Endothelial cell of umbilical vein (primary cell): ENCODE measurements around the gene CLTB. TPM values are rescaled to one million over a fixed set of nuclear protein-coding genes. Genes with fewer than 3 reads are reported as not detected.
A peak's percentile ranks its signal among the peaks of the same experiment; 100 is the strongest.

Source experiments
- BruUV-seq: library from RNA; stranded (reverse); fragments of 400-500 nt; replicated peaks from 2 replicates; lab custom pipeline; 2021; lab: Mats Ljungman, UMichigan
- CTCF ChIA-PET: fragments of 300-600, 350-600 bp; sonication (Branson Sonifier 250); formaldehyde crosslinking; loops from one replicate; lab custom pipeline; 2021; ENCODE audit warnings: antibody characterized with exemption, inconsistent platforms; lab: Charles Lee
- POLR2A ChIA-PET: fragments of 300-600, 350-600 bp; sonication (Branson Sonifier 250); formaldehyde crosslinking; loops from one replicate; lab custom pipeline; 2021; ENCODE audit warnings: antibody characterized with exemption, inconsistent platforms; lab: Charles Lee
- DNase-seq: peaks from one replicate; pipeline ENCODE4 v3.0.0-alpha.2; 2011; ENCODE audit warnings: low read depth, low spot score
- FAIRE-seq: peaks from 2 replicates; lab custom pipeline; 2011; peaks lifted over from hg19 to GRCh38; lab: Jason Lieb, UNC
- H2AFZ ChIP-seq: 2 replicates; pipeline ENCODE4 v1.6.0; 2012; ENCODE audit warnings: low read depth, low read length, control low read depth, inconsistent platforms
- H3K27ac ChIP-seq: 2 replicates; pipeline ENCODE4 v1.5.1; 2011; ENCODE audit warnings: low read depth, mild to moderate bottlenecking, control low read depth, low read length, moderate library complexity; ENCODE audit not compliant: insufficient read depth
- H3K27me3 ChIP-seq, 2 experiments: 2 replicates each; pipeline versions ENCODE4 v1.6.0 to v1.6.1; 2011; ENCODE audit warnings: low read length in 2 of 2, mixed read lengths in 1 of 2; ENCODE audit not compliant: control insufficient read depth in 2 of 2, insufficient read depth in 2 of 2
- H3K36me3 ChIP-seq, 2 experiments: 2 replicates in 1 of 2; 3 replicates in 1 of 2; pipeline ENCODE4 v1.5.1; 2011; ENCODE audit warnings: low read length in 2 of 2, mild to moderate bottlenecking in 1 of 2, moderate library complexity in 1 of 2; ENCODE audit not compliant: control insufficient read depth in 2 of 2, insufficient read depth in 2 of 2; ENCODE audit errors: extremely low read depth in 1 of 2
- H3K4me1 ChIP-seq: 3 replicates; pipeline ENCODE4 v1.5.1; 2011; ENCODE audit warnings: mild to moderate bottlenecking, low read length; ENCODE audit not compliant: control insufficient read depth, insufficient read depth; ENCODE audit errors: extremely low read depth
- H3K4me2 ChIP-seq: 2 replicates; pipeline ENCODE4 v1.6.1; 2011; ENCODE audit warnings: low read length, control low read depth, mixed read lengths; ENCODE audit not compliant: insufficient read depth
- H3K4me3 ChIP-seq, 3 experiments: fragments of 200-600 bp in 1 of 3; sonication (generic), shearing (Covaris generic) in 1 of 3; replicated peaks in 1 of 3; 2 replicates each; pipeline ENCODE4 v1.5.1; 2011 to 2016; ENCODE audit warnings: control low read depth in 3 of 3, low read length in 3 of 3, mild to moderate bottlenecking in 2 of 3, inconsistent platforms in 1 of 3, low read depth in 1 of 3, moderate library complexity in 1 of 3; ENCODE audit not compliant: insufficient read depth in 1 of 3
- H3K79me2 ChIP-seq: 2 replicates; pipeline ENCODE4 v1.6.0; 2012; ENCODE audit warnings: low read length, inconsistent platforms; ENCODE audit not compliant: control insufficient read depth, insufficient read depth
- H3K9ac ChIP-seq: replicated peaks from 2 replicates; pipeline ENCODE3; 2011; ENCODE audit warnings: low read length, control low read depth; ENCODE audit not compliant: insufficient read depth; ENCODE audit errors: extremely low read depth
- H3K9me1 ChIP-seq: replicated peaks from 3 replicates; pipeline ENCODE4 v1.6.0; 2011; ENCODE audit warnings: mild to moderate bottlenecking, low read length; ENCODE audit not compliant: control insufficient read depth, insufficient read depth; ENCODE audit errors: extremely low read depth
- H3K9me3 ChIP-seq: replicated peaks from 2 replicates; pipeline ENCODE4 v1.5.1; 2012; ENCODE audit warnings: low read length, inconsistent platforms; ENCODE audit not compliant: control insufficient read depth, insufficient read depth
- H4K20me1 ChIP-seq: replicated peaks from 2 replicates; pipeline ENCODE3; 2011; ENCODE audit warnings: mild to moderate bottlenecking, low read length; ENCODE audit not compliant: control insufficient read depth, insufficient read depth; ENCODE audit errors: extremely low read depth
- CTCF ChIP-seq, 2 donors: IDR thresholded peaks; 1 replicate in 1 of 2; 2 replicates in 1 of 2; pipeline ENCODE4 v1.5.1; 2011; ENCODE audit warnings: low read length in 2 of 2, mild to moderate bottlenecking in 2 of 2, moderate library complexity in 2 of 2, control low read depth in 1 of 2, inconsistent platforms in 1 of 2, low read depth in 1 of 2; ENCODE audit not compliant: insufficient read depth in 1 of 2; ENCODE audit errors: extremely low read depth in 1 of 2
- EZH2 ChIP-seq: IDR thresholded peaks from 2 replicates; pipeline ENCODE4 v1.6.1; 2012; ENCODE audit warnings: borderline replicate concordance, low read depth, mild to moderate bottlenecking, moderate library complexity, low read length, inconsistent platforms; ENCODE audit not compliant: severe bottlenecking
- FOS ChIP-seq: IDR thresholded peaks from 2 replicates; pipeline ENCODE4 v1.6.1; 2011; ENCODE audit warnings: mild to moderate bottlenecking, low read length, moderate library complexity, borderline replicate concordance; ENCODE audit not compliant: insufficient read depth
- GATA2 ChIP-seq: IDR thresholded peaks from 2 replicates; pipeline ENCODE4 v1.7.0; 2011; ENCODE audit warnings: low read depth, mild to moderate bottlenecking, moderate library complexity, mixed read lengths, low read length; ENCODE audit not compliant: insufficient read length, insufficient read depth
- JUN ChIP-seq: IDR thresholded peaks from 2 replicates; pipeline ENCODE4 v1.6.1; 2011; ENCODE audit warnings: borderline replicate concordance, low read depth; ENCODE audit not compliant: insufficient read length, insufficient read depth
- MYC ChIP-seq: IDR thresholded peaks from one replicate; pipeline ENCODE4 v1.6.1; 2011; ENCODE audit warnings: mild to moderate bottlenecking, low read depth, low read length
- POLR2A ChIP-seq: IDR thresholded peaks from 2 replicates; pipeline ENCODE4 v1.6.1; 2012; ENCODE audit warnings: low read depth, mild to moderate bottlenecking, control low read depth, low read length
- POLR2AphosphoS5 ChIP-seq: IDR thresholded peaks from 2 replicates; pipeline ENCODE4 v1.6.1; 2012; ENCODE audit warnings: low read depth, mild to moderate bottlenecking, control low read depth, low read length, moderate library complexity; ENCODE audit not compliant: insufficient read depth
- dilution Hi-C: fragments of 300-500 bp; cut with MboI; formaldehyde crosslinking; loops from one replicate; pipeline ENCODE4 v1.15.0; 2019; ENCODE audit warnings: low sequenced_read_pairs; ENCODE audit not compliant: extremely low pct_ligation_motif_present
- intact Hi-C: fragments of 100-400 bp; cut with micrococcal nuclease; formaldehyde crosslinking; loops from one replicate; pipeline ENCODE4 v1.10.0; 2022
- polyA plus RNA-seq, 4 experiments: library from polyadenylated mRNA; depleted of rRNA in 3 of 4; stranded (reverse) in 3 of 4; unstranded in 1 of 4; fragments of >200 nt; gene quantifications; 2 replicates each; pipeline versions ENCODE4 v1.2.1 to v1.2.3, GENCODE V29; 2011 to 2012; ENCODE audit warnings: missing spikeins in 1 of 4
- total RNA-seq: library from RNA; stranded (reverse); gene quantifications from 2 replicates; pipeline ENCODE4 v1.2.3, GENCODE V29; 2021
- TF ChIP-seq, protein P1 (sequence below): IDR thresholded peaks from 2 replicates; pipeline ENCODE4 v1.6.1; 2011; ENCODE audit not compliant: insufficient read depth, insufficient read length

Gene CLTB
- total and polyA plus RNA-seq, 2 donors (not counting 3 experiments of a cell fraction or from before 2014, with no cell fraction given) = 73.2 to 111 TPM

DNA sequence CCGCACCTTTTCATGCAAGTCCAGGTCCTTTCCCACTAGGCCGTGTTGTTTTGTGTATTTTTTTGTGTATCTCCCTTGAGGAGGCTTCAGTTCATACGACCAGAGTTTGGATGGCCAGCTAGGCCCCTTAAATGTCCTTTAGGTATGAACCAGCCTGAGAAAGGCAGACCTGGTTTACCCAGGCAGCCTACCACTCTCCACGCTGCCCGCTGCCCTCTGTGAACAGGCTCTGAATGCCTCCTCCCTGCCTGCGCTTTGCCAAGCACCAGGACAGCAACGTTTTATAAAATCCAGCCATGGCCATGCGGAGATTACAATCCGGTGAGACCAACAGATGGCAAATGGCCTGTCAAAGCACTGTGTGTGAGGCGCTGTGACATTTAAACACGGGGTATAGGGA, 626 bp upstream of the CLTB start:
- Histone ChIP-seq H3K4me1 (peaks cover 12% of the 10 kb centered on the region), H4K20me1 (no peaks in the 10 kb centered on the region), H3K9me3 (no peaks in the 10 kb centered on the region), H3K27me3 (no peaks in the 10 kb centered on the region), H3K4me3 (no peak overlapping the region), H3K27ac (no peak overlapping the region), H3K36me3 (no peaks in the 10 kb centered on the region), H3K4me2 (peak overlapping the region; percentile 7), H3K9me1 (no peaks in the 10 kb centered on the region), H2AFZ (peak overlapping the region; percentile 84), H3K79me2 (peaks cover 13% of the 10 kb centered on the region), H3K9ac (no peak overlapping the region)
- intact Hi-C loops = loop anchor here (1.0 to 5.0 kb wide), 9 partner anchors 19 to 180 kb away; partner anchors contain the start of genes FAF2 and RNF44
- DNase-seq (no peak), FAIRE-seq (no peak)
- POLR2A ChIA-PET = interaction anchor here (1.4 kb wide), 1 partner anchor 31 kb away, joined by 4 read pairs; the partner anchor contains the start of gene FAF2
- BruUV-seq = no TSS peak
- no peak for TF ChIP-seq GATA2
- no peak for TF ChIP-seq CTCF (IDR thresholded peaks at IDR 0.05; ENCODE audit: extremely low read depth in 1 of 2, insufficient read depth in 1 of 2, low read depth in 1 of 2, low read length in 2 of 2)
- TF ChIP-seq FOS = no peak
- TF ChIP-seq MYC = no peak
- no peak for TF ChIP-seq POLR2AphosphoS5
- TF ChIP-seq, protein P1, sequence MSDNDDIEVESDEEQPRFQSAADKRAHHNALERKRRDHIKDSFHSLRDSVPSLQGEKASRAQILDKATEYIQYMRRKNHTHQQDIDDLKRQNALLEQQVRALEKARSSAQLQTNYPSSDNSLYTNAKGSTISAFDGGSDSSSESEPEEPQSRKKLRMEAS = no peak
- no peak for TF ChIP-seq EZH2
- TF ChIP-seq POLR2A = no peak
- TF ChIP-seq JUN = no peak
- CTCF ChIA-PET = interaction anchor here (0.6 to 4.0 kb wide), 24 partner anchors 12 to 687 kb away, joined by 3 to 88 read pairs (median 3); partner anchors contain the start of genes EIF4E1B, FAF2, RNF44 and SNCB
- dilution Hi-C loops = no loop called here
